K562 (cell line): ENCODE results near the gene RSPH3. TPM values are rescaled to one million over a fixed set of nuclear protein-coding genes. Genes with fewer than 3 reads are reported as not detected.

Source experiments
- ATAC-seq: fragments of 200-7000 bp; cut with Tn5 transposase; 3 replicates; pipeline ENCODE4 v1.9.1; 2020; ENCODE audit warnings: moderate library complexity
- BruUV-seq: library from RNA; stranded (reverse); fragments of 400-500 nt; replicated peaks from 2 replicates; lab custom pipeline; 2021; lab: Mats Ljungman, UMichigan
- CTCF ChIA-PET: fragments of 300-600 bp; formaldehyde crosslinking; extraction: SDS; loops from one replicate; lab custom pipeline; 2021; ENCODE audit warnings: low intra/inter-chr PET ratio; lab: Yijun Ruan, JAX
- POLR2A ChIA-PET: fragments of 300-600, 350-650 bp; sonication (Branson Sonifier 250); formaldehyde crosslinking; extraction: SDS; loops from one replicate; lab custom pipeline; 2021; ENCODE audit warnings: antibody characterized with exemption, inconsistent platforms; lab: Yijun Ruan, JAX
- DNase-seq, 4 experiments: peaks; one replicate each; pipeline versions ENCODE4 v3.0.0 to v3.0.0-alpha.2; 2011 to 2018; ENCODE audit warnings: low spot score in 3 of 4, mixed read lengths in 3 of 4; ENCODE audit errors: extremely low read depth in 1 of 4
- FAIRE-seq: peaks from 2 replicates; lab custom pipeline; 2011; peaks lifted over from hg19 to GRCh38; lab: Jason Lieb, UNC
- H2AFZ ChIP-seq: 2 replicates; pipeline ENCODE4 v1.6.0; 2011; ENCODE audit warnings: low read depth, low read length, control low read depth, inconsistent platforms
- H3K27ac ChIP-seq: fragments of 200-600 bp; 3 replicates; pipeline ENCODE4 v1.8.0; 2011; ENCODE audit warnings: low read depth, mild to moderate bottlenecking, control low read depth, inconsistent platforms, low read length, moderate library complexity, mixed read lengths; ENCODE audit errors: extremely low read depth
- H3K27me3 ChIP-seq, 2 experiments: fragments of 300-600 bp in 1 of 2; 2 replicates in 1 of 2; 3 replicates in 1 of 2; pipeline versions ENCODE4 v1.6.0 to v1.8.0; 2011; ENCODE audit warnings: inconsistent platforms in 2 of 2, low read length in 2 of 2, mild to moderate bottlenecking in 1 of 2, mixed read lengths in 1 of 2, moderate library complexity in 1 of 2; ENCODE audit not compliant: control insufficient read depth in 2 of 2, insufficient read depth in 2 of 2
- H3K36me3 ChIP-seq: fragments of 300-600 bp; 3 replicates; pipeline ENCODE4 v1.8.0; 2011; ENCODE audit warnings: mild to moderate bottlenecking, low read length, inconsistent platforms; ENCODE audit not compliant: control insufficient read depth, insufficient read depth
- H3K4me1 ChIP-seq, 2 experiments: fragments of 200-600 bp in 1 of 2; replicated peaks in 1 of 2; 2 replicates in 1 of 2; 3 replicates in 1 of 2; pipeline versions ENCODE4 v1.5.1 to v1.8.0; 2011; ENCODE audit warnings: inconsistent platforms in 2 of 2, low read length in 2 of 2, mild to moderate bottlenecking in 1 of 2, mixed read lengths in 1 of 2, moderate library complexity in 1 of 2; ENCODE audit not compliant: control insufficient read depth in 2 of 2, insufficient read depth in 2 of 2
- H3K4me2 ChIP-seq: 2 replicates; pipeline ENCODE4 v1.6.1; 2011; ENCODE audit warnings: low read length, control low read depth, inconsistent platforms, mixed read lengths; ENCODE audit not compliant: insufficient read depth
- H3K4me3 ChIP-seq: fragments of 200-600 bp; sonication (generic), shearing (Covaris generic); 2 replicates; pipeline ENCODE4 v1.5.1; 2016; ENCODE audit warnings: control low read depth, inconsistent platforms
- H3K79me2 ChIP-seq: fragments of 200-600 bp; 3 replicates; pipeline ENCODE4 v1.8.0; 2011; ENCODE audit warnings: low read length, inconsistent platforms; ENCODE audit not compliant: control insufficient read depth, insufficient read depth
- H3K9ac ChIP-seq, 2 experiments: 2 replicates each; pipeline versions ENCODE4 v1.6.0 to v1.6.1; 2011; ENCODE audit warnings: low read depth in 2 of 2, low read length in 2 of 2, control low read depth in 1 of 2, inconsistent platforms in 1 of 2, mild to moderate bottlenecking in 1 of 2, mixed read lengths in 1 of 2; ENCODE audit not compliant: insufficient read depth in 1 of 2
- H3K9me1 ChIP-seq: one replicate; pipeline ENCODE4 v1.6.0; 2011; ENCODE audit warnings: inconsistent platforms, mild to moderate bottlenecking, low read length, moderate library complexity; ENCODE audit not compliant: control insufficient read depth, insufficient read depth
- H3K9me3 ChIP-seq: replicated peaks from 2 replicates; pipeline ENCODE4 v1.5.1; 2011; ENCODE audit warnings: low read depth, low read length, inconsistent platforms; ENCODE audit not compliant: control insufficient read depth, insufficient read depth
- H4K20me1 ChIP-seq: replicated peaks from 2 replicates; pipeline ENCODE4 v1.6.1; 2011; ENCODE audit warnings: low read length, inconsistent platforms, mixed read lengths; ENCODE audit not compliant: control insufficient read depth, insufficient read depth
- BCOR ChIP-seq: fragments of 450-650 bp; IDR thresholded peaks from 2 replicates; pipeline ENCODE4 v1.6.1; 2016
- CBX5 ChIP-seq: IDR thresholded peaks from 2 replicates; pipeline ENCODE4 v1.6.1; 2014; ENCODE audit warnings: low read depth, borderline replicate concordance
- HDAC8 ChIP-seq: fragments of 450-650 bp; IDR thresholded peaks from 2 replicates; pipeline ENCODE4 v1.6.1; 2016; ENCODE audit warnings: mild to moderate bottlenecking, missing genetic modification characterization, moderate library complexity, missing compliant biosample characterization
- HSF4 ChIP-seq: fragments of 250-450 bp; sonication (Bioruptor Pico); IDR thresholded peaks from 2 replicates; pipeline ENCODE4 v2.1.2; 2022; ENCODE audit warnings: mild to moderate bottlenecking, moderate library complexity, borderline replicate concordance
- ZC3H11A ChIP-seq: IDR thresholded peaks from 2 replicates; pipeline ENCODE4 v1.6.1; 2012; ENCODE audit warnings: low read depth, low read length, improper control_type of control experiment
- ZNF217 ChIP-seq: sonication (generic); formaldehyde crosslinking; IDR thresholded peaks from 2 replicates; pipeline ENCODE4 v1.8.0; 2022; ENCODE audit warnings: mild to moderate bottlenecking, missing genetic modification reagents
- ZNF239 ChIP-seq: fragments of 250-450 bp; sonication (Bioruptor Pico); IDR thresholded peaks from 2 replicates; pipeline ENCODE4 v1.4.0; 2020; ENCODE audit warnings: mild to moderate bottlenecking
- WGBS: fragments of 100-300 bp; shearing (Covaris generic); methylation state at CpG from one replicate; pipeline ENCODE4 v1.1.6; 2016; ENCODE audit warnings: low coverage, mixed read lengths; ENCODE audit not compliant: insufficient coverage; ENCODE audit errors: missing lambda C conversion rate; 5-methylcytosine and 5-hydroxymethylcytosine counted together
- in situ Hi-C: fragments of 300-500 bp; cut with MboI; formaldehyde crosslinking; loops from 4 replicates; pipeline ENCODE4 v1.15.0; 2018; ENCODE audit warnings: inconsistent platforms, mixed read lengths
- intact Hi-C: fragments of 100-400 bp; cut with micrococcal nuclease; formaldehyde crosslinking; loops from 2 replicates; pipeline ENCODE4 v1.14.2; 2022
- polyA plus RNA-seq, 8 experiments: library from polyadenylated mRNA; depleted of rRNA in 4 of 8; stranded (reverse) in 5 of 8; unstranded in 3 of 8; fragments of >200 nt; fragmentation: Nextera tagmentation in 2 of 8; fragmentation: Illumina TruSeq in 1 of 8; extraction: Ambion mirVana in 2 of 8; extraction: Trizol in 1 of 8; gene quantifications; 2 replicates each; pipeline versions ENCODE4 v1.2.1 to v1.2.3, GENCODE V29; 2011 to 2014; ENCODE audit warnings: inconsistent platforms in 1 of 8, missing spikeins in 1 of 8
- total RNA-seq, 7 experiments: library from RNA; depleted of rRNA in 6 of 7; stranded (reverse); fragments of >200 nt in 6 of 7; fragmentation: Illumina TruSeq in 2 of 7; extraction: Trizol in 2 of 7; gene quantifications; 2 replicates each; pipeline versions ENCODE4 v1.2.1 to v1.2.3, GENCODE V29; 2011 to 2021; ENCODE audit warnings: low replicate concordance in 1 of 7
- TF ChIP-seq, protein P1 (sequence below): sonication (generic); formaldehyde crosslinking; IDR thresholded peaks from 2 replicates; pipeline ENCODE4 v1.8.0; 2022; ENCODE audit warnings: missing genetic modification reagents, mild to moderate bottlenecking, borderline replicate concordance

RSPH3 gene
- total and polyA plus RNA-seq, 9 of the 15 experiments (the other 6 are each of a cell fraction or from before 2014, with no cell fraction given): 0.52 to 2.9 (median 1.5) TPM

DNA sequence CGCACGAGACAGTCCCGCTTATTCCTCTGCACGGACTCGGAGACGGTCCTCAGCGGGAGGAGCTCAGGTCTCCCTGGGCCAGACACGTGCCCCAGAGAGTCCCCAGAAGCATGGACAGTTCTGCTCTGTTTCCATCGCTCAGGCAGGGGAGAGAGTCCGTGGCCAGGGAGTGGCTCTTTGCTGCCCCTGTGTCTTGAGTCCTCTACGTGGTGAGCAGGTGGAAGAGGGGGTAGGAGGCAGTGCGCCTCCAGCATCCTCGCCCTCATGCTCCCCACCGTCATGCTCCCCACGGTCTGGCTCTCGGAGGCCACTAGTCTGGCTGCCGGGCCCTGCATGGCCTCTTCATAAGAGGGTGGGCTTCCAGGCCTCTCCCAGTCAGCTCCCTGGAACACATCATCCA is 35.9 kb upstream of the RSPH3 start:
- H3K4me2 ChIP-seq: no peak overlapping the region
- BruUV-seq: no TSS peak
- H3K36me3 ChIP-seq: no peaks in the 10 kb centered on the region
- in situ Hi-C loops (no loop called here), intact Hi-C loops (no loop called here)
- no peak overlapping the region for H2AFZ ChIP-seq
- ChIA-PET CTCF (no interaction called here), POLR2A (interaction anchor here (0.7 to 1.1 kb wide), 3 partner anchors 15 to 951 kb away, joined by 3 read pairs; no protein-coding TSS in a partner anchor)
- H3K9me3 ChIP-seq: no peaks in the 10 kb centered on the region
- DNase-seq (no peak), FAIRE-seq (no peak), ATAC-seq (peak; percentile 53)
- H3K9ac ChIP-seq: no peak overlapping the region
- no peaks in the 10 kb centered on the region for H3K9me1 ChIP-seq
- peaks cover 53 to 67% of the 10 kb centered on the region in 2 experiments for H3K27me3 ChIP-seq
- H4K20me1 ChIP-seq: no peaks in the 10 kb centered on the region
- TF ChIP-seq ZC3H11A (no peak), ZNF217 (no peak), HSF4 (CRISPR knock-in tag) (no peak), BCOR (no peak), CBX5 (no peak), ZNF239 (CRISPR knock-in tag) (no peak), HDAC8 (no peak)
- TF ChIP-seq, protein P1, sequence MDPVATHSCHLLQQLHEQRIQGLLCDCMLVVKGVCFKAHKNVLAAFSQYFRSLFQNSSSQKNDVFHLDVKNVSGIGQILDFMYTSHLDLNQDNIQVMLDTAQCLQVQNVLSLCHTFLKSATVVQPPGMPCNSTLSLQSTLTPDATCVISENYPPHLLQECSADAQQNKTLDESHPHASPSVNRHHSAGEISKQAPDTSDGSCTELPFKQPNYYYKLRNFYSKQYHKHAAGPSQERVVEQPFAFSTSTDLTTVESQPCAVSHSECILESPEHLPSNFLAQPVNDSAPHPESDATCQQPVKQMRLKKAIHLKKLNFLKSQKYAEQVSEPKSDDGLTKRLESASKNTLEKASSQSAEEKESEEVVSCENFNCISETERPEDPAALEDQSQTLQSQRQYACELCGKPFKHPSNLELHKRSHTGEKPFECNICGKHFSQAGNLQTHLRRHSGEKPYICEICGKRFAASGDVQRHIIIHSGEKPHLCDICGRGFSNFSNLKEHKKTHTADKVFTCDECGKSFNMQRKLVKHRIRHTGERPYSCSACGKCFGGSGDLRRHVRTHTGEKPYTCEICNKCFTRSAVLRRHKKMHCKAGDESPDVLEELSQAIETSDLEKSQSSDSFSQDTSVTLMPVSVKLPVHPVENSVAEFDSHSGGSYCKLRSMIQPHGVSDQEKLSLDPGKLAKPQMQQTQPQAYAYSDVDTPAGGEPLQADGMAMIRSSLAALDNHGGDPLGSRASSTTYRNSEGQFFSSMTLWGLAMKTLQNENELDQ (CRISPR knock-in tag): no peak
- no peak overlapping the region for H3K4me3 ChIP-seq
- no peaks in the 10 kb centered on the region for H3K79me2 ChIP-seq
- peaks cover 0 to 4% of the 10 kb centered on the region in 2 experiments; a peak in 1 of 5 replicates for H3K4me1 ChIP-seq
- WGBS: 2% methylated on average over 17 of the region's 17 CpGs
- H3K27ac ChIP-seq: no peak overlapping the region
